ENCODE results near the gene PTGDR2.

The PTGDR2 gene

GRCh38 chr11:60809691-60810090, 46.1 kb downstream of the PTGDR2 start:
- no peak for DNase-seq (ENCODE audit: low spot score)

GRCh38 chr11:60809249-60809648, 46.5 kb downstream of the PTGDR2 start:
- DNase-seq (ENCODE audit: low spot score), result no peak

- no peak for DNase-seq (ENCODE audit: low spot score)
Observed at GRCh38 chr11:60803273-60803936, 52.3 kb downstream of the PTGDR2 start.

- DNase-seq (ENCODE audit: low spot score), result no peak
Observed at GRCh38 chr11:60801194-60801593, 54.6 kb downstream of the PTGDR2 start.

All from RKO (cell line).